Measurements from ENCODE around the gene VSTM4.

- TF ChIP-seq CTCF (IDR thresholded peaks at IDR 0.05) (no peak), POLR2A (IDR thresholded peaks at IDR 0.05) (no peak)
Measured at GRCh38 chr10:49052069-49052468, 63.3 kb downstream of the VSTM4 start.

Data from suprapubic skin (tissue), 3 donors.